HG03196 (cell line): ENCODE measurements around the gene LMTK3.

ENCODE experiments used
- ATAC-seq: cut with Tn5 transposase; IDR thresholded peaks from one replicate; pipeline ENCODE4 v1.9.1; 2021; ENCODE audit not compliant: unreplicated experiment

LMTK3 gene

GRCh38 chr19:48511800-48512503 is at the start of gene LMTK3:
TSS of gene LMTK3 (minus strand) at chr19:48511835. CDS start at chr19:48511576, 259 bp downstream.
- ATAC-seq, result no peak

DNA sequence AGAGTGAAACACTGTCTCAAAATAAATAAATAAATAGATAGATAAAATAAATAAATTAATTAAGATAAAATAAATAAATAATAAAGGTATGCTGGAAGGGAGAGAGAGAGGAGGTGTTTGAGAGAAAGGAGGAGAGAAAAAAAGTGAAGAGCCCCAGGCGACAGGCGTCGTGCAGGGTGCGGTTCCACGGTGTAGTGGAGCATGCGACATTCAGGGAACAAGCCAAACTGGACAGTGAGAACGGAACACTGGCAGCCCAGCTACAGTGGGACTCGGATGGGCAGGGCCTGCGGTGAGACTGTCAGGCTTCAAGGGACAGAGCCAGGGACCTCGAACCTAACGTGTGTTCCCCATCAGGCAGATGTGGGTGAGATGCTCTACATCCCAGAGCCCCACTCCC is 49.8 kb upstream of the LMTK3 start:
- ATAC-seq, result no peak

- no peak for ATAC-seq
Measured at GRCh38 chr19:48560095-48560530, 48.5 kb upstream of the LMTK3 start.

DNA sequence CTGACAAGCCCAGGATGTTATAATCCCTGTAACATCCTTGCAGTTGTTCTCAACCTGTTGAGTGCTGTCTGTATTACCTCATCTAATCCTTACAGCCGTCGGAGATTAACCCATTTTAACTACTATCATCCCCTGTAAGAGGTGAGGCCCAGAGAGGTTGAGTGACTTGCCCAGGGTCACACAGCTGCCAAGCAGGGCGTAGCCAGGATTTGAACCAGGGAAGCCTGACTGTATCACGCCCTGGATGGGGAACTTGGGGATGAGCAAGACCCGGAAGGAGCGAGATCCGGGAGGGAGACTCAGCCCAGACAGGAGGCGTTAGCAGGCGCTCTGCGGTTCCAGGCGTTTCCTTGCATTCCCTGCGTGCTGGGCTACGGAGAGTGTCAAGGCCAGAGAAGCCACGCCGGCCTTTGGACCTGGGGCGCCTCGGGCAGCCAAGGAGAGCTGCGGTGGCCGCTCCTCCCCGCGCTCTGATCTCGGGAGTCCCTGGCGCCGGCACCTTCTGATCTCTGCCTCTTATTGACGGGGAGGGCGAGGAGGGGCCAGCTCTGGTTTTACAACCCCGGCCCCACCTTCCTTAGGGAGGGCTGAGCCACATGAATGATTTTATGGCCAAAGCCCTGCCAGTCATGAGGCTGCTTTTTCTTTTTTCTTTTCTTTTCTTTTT is 46.5 kb upstream of the LMTK3 start:
- no peak for ATAC-seq

DNA sequence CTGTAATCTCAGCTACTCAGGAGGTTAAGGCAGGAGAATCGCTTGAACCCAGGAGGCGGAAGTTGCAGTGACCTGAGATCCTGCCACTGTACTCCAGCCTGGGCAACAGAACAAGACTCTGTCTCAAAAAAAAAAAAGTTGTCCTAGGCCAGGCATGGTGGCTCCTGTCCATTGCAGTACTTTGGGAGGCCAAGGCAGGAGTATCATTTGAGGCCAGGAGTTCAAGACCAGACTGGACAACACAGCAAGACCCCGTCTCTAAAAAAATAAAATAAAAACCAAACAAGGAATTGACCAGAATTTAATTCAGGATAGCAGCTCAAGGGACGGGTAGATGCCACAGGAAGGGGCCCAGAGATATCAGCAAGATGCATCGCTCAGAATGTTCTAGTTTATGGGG is 45.2 kb upstream of the LMTK3 start:
- ATAC-seq, result no peak

GRCh38 chr19:48556163-48556562 is 44.5 kb upstream of the LMTK3 start:
- ATAC-seq, result no peak

DNA sequence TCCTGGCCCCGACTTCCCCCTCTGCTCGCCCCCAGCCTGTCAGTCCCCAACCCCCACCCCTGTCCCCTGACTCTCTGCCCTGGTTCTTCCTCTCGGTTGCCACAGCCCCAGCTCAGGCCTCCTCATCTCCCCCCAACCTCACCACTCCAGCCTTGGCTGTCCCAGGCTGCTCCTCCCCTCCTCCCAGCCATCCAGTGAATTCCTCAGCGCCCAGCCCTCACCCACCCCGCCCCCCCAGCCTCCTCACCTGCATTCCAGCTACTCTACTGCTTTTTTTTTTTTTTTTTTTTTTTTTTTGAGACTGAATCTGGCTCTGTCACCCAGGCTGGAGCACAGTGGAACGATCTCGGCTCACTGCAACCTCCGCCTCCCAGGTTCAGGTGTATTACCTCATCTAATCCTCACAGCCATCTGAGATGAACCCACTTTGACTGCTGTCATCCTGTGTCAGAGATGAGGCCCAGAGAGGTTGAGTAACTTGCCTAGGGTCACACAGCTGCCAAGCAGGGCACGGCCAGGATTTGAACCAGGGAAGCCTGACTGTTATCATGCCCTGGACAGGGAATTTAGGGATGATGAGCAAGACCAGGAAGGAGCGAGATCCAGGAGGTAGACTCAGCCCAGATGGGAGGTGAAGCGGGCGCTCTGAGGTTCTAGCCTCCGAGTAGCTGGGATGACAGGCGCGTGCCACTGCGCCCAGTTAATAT is 42.9 kb upstream of the LMTK3 start:
- no peak for ATAC-seq

- no peak for ATAC-seq
Measured at GRCh38 chr19:48553676-48554384, 42.2 kb upstream of the LMTK3 start.

DNA sequence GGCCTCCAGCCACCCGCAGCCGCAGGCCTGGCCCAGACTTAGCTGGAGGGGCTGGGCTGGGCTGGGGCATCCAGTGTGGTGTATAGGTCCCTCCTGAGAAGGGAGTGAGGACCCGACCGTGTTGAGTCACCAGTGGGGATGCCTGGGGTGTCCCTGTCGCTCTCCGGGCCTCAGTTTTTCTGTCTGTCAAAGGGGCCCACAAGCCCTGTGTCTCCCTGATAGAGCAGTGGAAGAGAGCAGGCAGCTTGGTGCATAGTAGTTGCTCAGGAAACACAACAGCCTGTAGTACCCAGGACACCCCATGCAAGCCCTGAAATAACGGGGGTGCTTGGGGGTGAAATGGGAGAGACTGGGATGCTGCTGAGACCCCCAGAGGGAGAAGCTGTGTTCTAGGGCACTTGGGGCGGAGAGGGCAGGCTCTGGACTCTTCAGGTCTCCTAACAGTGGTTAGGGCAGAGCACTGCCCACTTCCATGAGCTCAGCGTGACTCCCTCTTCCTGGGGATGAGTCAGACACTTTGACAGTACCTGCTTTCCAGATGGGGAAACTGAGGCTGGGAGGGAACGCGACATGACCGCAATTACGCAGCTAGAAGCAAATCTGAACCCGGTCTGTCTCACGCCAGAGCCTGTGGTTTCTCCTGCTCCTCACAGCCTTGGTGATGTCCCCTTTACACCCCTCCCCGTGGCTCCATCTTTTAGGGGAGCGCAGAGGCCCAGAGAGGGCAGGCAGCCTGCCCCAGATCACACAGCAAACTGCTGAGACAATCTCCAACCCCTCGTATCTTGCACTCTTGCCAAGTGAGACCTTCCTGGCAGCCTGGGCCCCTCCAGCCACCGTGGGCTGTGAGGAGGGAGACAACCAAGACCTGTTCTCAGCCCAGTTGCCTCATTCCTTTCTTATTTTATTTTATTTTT is 41.0 kb upstream of the LMTK3 start:
- no peak for ATAC-seq

GRCh38 chr19:48551437-48552302 is 40.0 kb upstream of the LMTK3 start, which contains the start of gene SULT2B1:
TSS of gene SULT2B1 (plus strand) at chr19:48552172. CDS start at chr19:48552253, 81 bp downstream.
- no peak for ATAC-seq

GRCh38 chr19:48549380-48549779 is 37.7 kb upstream of the LMTK3 start:
- no peak for ATAC-seq

DNA sequence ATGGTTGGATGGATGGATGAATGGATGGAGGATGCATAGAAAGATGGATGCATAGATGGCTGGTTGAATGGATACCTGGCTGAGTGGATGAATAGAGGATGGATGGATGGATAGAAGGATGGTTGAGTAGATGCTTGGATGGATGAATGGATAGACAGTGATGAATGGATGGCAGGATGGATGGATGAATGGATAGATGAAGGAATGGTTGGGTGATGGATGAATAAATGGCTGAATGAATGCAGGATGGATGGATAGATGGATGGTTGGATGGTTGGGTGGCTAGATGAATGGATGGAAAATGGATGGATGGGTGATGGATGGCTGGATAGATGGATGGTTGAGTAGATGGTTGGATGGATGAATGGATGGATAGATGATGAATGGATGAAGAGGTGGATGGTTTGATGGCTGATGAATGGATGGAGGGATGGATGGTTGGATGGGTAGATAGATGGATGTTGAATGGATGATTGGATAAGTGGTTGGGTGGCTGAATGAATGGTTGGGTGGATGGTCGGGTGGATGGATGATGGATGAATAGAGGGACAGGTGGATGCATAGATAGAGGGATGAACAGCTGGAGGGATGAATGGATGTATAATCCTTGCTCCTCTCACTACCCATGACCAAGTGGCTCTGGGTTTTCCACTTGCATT is 36.7 kb upstream of the LMTK3 start:
- ATAC-seq, result no peak

- no peak for ATAC-seq
Measured at GRCh38 chr19:48547722-48548121, 36.1 kb upstream of the LMTK3 start.

DNA sequence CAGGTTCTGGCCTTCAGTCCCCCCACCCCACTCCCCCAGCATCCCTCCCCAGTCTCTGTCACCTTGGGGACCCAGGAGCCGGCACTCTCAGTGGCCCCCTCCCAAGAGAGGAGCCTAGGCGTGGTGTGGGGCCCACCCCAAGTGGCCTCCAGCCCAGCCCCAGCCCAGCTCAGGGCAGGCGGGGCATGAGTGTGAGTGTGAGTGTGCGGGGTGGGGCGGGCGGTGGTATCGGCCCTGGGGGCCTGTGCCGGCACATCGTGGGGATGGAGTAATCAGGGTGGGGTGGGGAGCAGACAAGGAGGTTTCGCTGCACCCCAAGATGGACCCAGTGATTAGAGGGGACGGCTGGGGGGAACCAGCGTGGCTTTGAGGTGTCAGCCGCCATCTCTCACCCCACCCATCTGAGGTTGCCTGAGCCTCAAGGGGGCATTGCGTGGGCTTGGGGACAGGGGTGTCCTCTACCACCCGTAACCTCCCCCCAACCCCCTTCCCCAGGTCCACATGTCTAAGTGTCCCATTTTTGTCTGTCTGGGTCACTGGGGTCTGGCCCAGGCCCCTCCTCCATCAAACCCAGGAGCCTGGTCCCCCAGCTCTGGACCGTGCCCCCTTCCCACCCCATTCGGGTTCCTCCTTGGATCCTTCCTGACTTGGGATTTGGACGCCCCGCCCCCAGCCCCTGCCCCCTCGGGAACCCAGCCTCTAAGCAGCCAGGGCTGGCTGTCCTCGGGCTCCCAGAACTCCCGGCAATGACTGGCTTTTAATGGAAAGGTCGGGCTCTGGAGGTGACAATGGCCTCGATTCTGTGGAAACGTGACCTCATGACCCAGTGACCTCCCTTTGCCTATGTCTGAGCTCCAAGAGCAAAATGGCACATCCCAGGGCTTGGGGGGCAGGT is 33.5 kb upstream of the LMTK3 start:
- no peak for ATAC-seq

DNA sequence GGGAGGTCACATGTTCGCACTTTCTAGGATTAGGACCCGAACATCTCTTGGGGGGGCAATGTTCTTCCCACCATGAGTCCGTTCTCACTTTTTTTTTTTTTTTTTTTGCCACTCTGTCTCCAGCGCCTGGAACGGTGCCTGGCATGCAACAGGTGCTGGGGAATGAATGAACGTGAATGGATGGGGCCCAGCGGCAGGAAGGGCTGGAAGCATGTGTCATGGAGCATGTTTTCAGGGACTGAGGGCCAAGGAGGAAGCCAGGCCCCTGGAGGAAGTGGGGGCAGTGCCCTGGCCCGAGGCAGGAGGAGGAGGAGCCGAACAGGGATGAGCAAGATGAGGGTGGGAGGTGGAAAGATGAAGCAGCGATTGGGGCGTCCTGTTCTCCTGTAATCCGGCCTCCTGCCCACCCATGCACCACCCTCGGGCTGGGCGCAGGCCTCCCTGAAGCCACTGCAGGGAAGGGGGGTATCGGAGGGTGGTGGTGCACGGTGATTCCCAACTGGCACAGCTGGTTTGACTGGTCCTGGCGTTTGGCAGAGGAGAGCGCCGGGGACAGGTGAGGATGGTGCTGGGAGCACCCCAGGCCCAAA is 31.6 kb upstream of the LMTK3 start:
- ATAC-seq, result no peak

DNA sequence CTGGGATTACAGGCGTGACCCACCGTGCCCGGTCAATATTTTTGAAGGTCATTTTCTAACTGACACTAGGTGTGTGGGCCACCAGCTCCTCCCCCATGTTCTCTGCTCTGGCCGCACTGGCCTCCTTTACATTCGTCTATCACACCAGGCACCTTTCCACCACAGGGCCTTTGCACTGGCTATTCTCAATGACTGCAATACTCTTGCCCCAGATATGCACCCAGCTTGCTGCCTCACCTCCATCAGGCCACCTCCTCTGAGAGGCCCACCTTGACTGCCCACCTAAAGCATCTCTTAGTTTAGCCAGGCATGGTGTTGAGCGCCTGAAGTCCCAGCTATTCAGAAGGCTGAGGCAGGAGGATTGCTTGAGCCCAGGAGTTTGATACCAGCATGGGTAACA is 30.2 kb upstream of the LMTK3 start:
- no peak for ATAC-seq

GRCh38 chr19:48540110-48540509 is 28.5 kb upstream of the LMTK3 start:
- ATAC-seq, result no peak
